GM19239 (cell line): Measurements from ENCODE around the gene DHX16.

Experiments used
- DNase-seq: peaks from one replicate; pipeline ENCODE4 v3.0.0; 2011; ENCODE audit warnings: low spot score; ENCODE audit not compliant: insufficient read length
- FAIRE-seq: peaks from 2 replicates; lab custom pipeline; 2011; peaks lifted over from hg19 to GRCh38; lab: Jason Lieb, UNC

DHX16 gene

GRCh38 chr6:30700340-30700739, 27.5 kb upstream of the DHX16 start:
- DNase-seq (no peak), FAIRE-seq (no peak)

DNA sequence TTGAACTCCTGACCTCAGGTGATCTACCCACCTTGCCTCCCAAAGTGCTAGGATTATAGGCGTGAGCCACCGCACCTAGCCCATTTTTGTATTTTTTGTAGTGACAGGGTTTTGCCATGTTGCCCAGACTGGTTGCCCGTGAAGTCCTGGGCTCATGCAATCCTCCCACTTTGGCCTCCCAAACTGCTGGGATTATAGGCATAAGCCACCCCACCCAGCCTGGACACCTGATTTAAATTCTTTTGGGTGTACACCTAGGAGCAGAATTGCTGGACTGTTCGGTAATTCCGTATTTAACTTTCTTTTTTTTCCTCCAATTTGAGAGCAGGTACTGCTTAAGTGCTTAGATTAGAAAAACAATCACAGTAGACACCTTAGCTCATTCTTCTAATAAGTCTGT, 23.6 kb upstream of the DHX16 start:
- DNase-seq (no peak), FAIRE-seq (no peak)

DNA sequence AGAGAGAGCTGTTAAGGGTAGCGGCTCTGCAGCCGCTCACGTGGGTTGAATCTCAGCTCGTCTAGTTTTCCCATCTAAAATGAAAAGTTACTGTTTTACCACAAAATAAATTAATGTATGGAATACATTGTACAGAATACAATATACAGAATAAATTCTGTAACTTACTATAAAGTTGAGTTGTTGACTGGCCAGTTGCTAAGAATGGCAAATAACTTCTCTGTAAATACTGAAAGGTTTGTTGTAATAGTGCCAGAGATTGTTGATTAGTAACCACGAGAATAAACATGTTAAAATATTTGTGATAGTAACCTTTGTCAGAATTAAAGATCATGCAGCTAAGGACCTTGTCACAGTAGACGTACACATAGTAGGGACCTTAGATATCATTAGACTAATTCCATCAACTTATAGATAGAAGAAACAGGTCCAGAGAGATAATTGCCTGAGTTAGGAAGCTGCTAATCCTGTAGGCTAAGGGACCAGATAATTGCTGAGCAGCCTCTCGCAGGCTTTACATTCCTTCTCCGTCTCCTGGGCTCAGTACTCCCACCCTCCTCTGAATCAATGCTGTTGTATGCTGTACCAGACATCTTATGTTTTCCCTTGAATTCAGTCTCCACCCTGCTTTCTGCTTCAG, 18.5 kb upstream of the DHX16 start:
- FAIRE-seq: no peak
- DNase-seq: no peak

DNA sequence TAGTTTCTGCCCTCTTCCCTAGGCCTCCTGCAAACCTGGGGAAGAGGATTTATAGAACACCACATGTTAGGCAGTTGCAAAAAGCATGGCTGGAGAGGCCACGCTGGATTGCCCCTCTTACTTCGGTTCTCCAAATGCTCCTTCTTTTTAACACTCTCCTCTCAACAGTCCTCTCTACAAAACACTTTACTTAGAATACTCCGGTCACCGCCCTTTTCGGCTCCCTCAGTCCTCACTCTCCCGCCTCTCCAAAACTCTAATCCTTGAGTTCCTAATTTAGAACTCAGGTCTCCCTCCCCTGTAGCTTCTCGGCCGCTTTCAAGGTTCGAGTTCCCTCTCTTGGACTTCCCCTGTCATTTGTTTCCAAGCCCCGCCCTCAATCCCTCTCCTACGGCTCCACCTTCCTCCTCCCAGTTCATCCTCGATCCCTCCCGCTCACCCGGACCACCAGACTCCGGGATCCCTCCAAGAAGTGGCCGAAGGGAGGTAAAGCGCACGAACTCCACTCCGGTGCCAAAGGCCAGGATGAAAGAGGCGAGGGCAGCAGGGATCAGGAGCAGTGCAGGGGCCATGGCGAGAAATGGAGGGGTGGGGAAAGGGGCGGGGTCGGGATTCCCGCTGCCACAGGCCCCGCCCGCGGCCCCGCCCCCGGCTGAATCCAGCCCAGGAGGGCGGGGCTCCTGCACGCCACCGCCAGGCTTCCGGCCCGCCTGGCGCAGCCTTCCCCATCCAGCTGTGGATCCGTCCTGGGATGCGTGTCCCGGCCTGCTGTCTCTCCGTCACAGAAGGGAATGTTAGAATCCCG, 17.8 kb upstream of the DHX16 start, which contains the start of gene NRM:
TSS of gene NRM (minus strand) at position 582 of the 805 bp plus-strand sequence. CDS start at position 572, 10 bp downstream.
- FAIRE-seq: peak; percentile 89
- DNase-seq: peak; percentile 60

DNA sequence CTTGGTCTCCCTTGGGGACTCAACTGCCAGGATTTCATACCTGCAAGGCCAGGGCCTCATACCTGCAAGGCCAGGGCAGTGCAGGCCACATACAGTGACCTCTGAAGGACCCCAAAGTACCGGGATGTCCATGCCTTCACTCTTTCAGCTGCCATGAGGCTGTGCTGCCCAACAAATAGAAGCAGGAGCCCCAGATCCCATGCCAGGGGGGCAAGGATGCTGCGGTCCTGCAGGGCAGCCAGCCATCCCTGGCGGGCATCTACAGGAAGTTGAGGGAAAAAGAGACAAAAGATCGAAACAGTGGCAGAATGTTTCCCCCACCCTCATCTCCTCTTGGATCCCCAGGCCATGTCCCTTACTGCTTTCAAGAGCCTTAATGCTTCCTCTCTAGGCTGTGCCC, 17.2 kb upstream of the DHX16 start:
- DNase-seq: no peak
- FAIRE-seq: no peak

GRCh38 chr6:30689022-30689865, 16.4 kb upstream of the DHX16 start:
- DNase-seq (no peak), FAIRE-seq (peak; percentile 63)

DNA sequence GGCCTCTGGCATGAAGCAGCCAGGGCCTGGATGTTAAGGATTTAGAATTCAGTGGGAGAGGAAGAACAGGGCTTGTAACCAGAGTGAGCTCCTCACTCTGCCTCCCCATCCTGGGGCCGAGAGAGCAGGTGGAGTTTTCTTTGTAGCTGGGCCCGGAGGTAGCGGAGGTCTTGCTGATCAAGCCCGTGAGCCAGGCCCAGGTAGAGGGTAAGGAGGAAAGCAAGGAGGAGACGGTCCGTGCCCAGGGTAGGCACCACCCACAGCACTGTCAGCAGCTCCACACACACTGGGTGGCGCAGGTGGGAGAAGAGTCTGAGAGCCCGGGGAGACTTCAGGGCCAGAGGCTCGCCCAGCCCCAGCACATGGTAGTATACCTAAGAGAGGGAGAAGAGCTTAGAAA, 15.8 kb upstream of the DHX16 start:
- DNase-seq: no peak
- peak; percentile 64 for FAIRE-seq

GRCh38 chr6:30687659-30688431, 15.0 kb upstream of the DHX16 start:
- no peak for DNase-seq
- FAIRE-seq: peak; percentile 76

DNA sequence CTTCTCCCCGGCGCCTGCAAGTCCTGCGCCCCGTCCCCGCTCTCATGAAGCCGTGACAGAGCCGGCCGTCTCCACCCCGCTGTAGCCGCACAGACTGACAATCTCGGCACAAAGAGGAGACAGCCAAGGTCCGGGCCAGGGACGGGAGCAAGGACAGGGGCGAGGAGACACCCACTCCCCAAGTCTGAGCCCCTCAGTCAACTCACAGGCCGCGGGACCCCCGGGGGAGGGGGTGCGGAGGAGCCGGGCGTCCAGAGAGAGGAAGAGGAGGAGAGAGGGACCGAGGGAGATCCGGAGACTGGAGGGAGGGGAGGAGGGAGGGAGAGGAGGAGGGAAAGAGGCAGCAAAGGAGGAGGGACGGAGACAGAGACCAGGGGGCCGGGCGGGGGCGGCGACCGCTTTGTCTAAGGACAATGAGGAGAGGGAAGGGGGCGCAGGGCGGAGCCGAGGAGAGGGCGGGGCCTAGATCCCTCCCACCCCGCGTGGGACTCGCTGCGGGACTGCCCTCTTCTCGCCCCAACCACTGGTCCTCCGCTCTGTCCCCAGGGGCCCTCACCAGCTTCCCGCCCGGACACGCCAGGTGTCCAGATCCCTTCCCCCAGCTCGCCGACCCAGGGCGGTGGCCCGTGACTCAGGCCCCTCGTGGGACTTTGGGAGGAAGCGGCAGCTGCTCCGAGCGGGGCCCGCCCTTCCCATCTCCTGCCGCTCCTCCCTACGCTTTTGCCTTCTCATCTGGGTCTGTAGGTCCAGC, 14.3 kb upstream of the DHX16 start:
- DNase-seq: peak; percentile 65
- peak; percentile 97 for FAIRE-seq

- peak; percentile 31 for DNase-seq
- FAIRE-seq: peak; percentile 66
These were observed 13.5 kb upstream of the DHX16 start, which contains the start of gene PPP1R18 for GRCh38 chr6:30686009-30686907. TSS of gene PPP1R18 (minus strand) at chr6:30686645. CDS start at chr6:30686018, 627 bp downstream.

DNA sequence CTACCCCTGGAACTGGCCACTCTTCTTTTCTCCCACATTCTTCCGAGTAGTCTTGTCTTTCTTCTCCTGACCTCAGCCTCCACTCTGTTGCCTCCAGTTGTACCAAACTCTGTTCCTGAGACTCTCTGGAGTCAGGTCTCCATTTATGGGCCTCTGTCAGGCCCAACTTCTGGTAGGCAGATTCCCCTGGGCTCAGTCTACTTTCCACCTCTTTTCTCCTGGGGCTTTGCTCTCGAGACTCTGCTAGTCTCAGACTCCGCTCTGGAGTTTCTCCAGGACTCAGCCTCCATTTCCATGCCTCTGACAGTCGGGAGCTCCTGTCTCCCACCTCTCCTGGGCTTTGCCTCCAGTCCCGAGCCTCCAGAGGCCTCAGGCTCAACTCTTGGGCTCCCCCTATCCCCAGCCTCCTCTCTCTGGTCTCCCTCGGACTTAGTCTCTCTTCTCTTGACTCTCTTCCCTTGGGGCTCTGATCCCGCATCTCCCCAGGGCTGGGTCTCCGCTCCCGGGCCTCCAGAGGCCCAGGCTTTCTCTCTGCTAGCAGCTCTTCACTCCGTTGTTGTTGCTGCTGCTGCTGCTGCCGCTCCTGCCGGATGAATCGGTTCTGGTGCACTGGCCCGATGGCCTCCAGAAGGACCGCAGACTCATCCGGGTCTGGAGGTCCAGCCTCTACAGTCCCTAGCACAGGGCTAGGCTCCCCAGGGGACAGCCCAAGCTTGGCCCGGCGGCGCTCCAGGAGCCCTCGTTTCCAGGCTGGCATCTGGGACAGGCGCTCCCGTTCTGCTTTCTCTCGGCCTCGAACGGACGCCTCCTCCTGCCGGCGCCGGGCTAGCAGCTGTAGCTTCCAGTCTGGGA, 12.6 kb upstream of the DHX16 start:
- FAIRE-seq (no peak), DNase-seq (no peak)

DNA sequence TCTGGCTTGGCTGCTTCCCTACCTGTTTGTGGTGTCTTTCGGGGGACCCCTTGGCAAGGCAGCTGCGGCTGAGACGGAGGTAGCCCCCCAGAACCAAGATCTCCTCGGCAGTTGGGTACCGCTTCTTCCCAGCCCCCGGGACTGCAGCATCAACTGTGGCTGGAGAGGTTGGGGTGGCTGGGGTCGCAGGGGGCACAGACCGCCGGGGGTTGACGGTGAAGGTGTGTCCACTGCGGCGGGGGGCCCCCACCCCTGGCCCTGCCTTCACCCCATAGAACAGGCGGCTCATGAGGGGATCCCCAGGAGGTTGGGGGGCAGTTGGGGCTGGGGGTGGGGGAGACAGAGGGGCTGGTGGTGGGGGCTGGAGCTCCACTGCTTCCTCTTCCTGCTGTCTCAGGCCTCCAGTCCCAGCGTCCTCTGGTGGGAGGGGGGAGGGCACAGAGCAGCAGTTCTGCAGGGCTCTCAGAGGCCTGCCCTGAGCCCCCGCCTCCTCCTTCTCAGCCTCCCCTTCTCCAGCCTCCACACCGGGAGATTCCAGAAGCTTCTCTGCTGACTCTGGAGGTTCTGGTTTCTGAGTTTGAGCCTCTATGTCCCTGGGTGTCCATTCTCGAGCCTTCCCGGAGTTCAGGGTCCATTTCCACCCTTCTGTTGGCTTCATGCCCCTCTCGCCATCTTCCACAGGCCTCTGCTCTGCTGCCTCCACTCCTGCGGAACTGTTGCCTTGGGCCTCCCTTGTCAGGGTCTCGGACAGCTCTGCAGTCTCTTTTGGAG, 11.8 kb upstream of the DHX16 start:
- DNase-seq: no peak
- FAIRE-seq: no peak

- no peak for DNase-seq
- no peak for FAIRE-seq
These were observed 11.2 kb upstream of the DHX16 start for GRCh38 chr6:30683980-30684338.

DNA sequence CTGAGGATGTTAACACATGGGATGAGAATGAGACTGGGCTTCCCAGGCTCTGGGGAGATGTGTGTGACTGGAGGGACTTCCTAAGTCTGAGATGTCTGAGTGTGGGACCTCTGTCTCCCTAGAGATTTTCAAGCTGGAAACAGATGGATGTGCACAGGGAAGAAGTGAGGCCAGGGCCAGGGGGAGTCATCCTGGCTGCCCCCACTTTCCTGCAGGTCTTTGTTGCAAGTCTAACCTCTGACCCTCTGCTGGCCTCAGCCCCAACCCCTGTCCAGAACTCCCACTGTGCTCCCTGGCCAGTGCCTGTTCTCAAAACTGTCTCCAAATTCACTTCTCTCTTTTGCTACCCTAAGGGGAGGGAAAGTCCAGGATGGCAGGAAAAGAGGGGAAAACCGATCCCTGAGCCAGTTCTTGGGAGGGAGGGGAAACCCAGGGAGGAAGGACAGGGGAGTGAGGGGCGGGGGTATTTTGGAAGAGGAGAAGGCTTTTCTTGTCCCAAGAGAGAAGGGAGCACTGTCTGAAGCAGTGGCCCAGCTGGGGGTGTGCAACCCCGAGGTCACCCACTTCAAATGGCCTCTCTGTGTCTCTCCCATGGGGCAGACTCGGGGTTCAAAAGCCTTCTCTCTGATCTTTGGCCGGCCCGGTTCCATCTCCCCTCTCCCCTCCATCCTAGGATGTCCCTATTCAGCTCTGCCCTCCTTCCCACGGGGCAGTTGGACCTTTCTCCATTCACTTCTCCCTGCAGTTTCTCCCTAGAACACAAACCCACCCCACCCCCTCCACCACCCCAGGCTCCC, 10.6 kb upstream of the DHX16 start:
- DNase-seq (no peak), FAIRE-seq (no peak)

DNA sequence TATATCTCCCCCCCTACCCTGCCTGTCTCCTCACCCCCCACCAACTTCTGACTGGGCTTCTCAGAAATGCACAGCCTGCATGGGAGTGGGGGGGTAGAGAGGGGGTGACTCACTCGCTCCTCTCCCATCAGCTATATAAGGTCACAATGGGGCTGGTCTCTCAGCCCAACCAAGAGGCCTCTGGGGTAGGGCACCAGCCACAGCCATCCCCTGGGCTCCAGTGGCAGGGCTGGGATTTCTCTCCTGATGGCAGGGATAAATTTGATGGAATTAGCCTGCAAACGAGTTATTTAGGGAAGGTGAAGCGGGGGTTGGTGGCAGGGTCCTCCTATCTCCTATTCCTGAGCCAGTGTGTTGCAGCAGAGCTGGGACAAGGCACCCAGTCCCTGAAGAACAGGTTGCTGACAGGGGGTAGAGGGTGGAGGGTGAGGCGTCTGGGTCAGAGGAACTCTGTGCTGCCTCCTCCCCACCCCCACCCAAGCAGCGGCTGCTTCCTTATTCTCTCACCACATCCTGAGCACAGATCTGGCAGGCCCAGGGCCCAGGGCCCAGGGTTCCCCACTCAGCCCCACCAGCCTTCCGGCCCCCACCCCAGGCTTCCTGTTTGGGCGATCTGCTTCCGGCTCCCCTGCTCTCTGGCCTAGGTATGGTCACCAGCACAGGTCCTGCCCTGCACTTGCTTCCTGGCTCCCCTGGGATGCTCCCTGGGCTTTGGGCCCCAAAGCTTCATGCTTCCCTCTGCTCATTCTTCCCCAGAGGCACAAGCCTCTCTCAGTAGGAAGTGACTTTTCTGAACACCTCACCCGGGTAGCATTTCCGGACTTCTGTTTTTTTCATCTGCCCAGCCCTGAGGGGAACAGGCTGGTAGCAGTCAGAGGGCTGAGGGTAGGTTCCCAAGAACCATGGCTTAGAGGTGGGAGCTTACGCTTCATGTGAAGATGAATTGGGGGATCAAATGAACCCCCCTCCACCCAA, 9.6 kb upstream of the DHX16 start:
- DNase-seq (peak; percentile 61), FAIRE-seq (peak; percentile 89)
